Measurements from ENCODE around the gene ATF7IP. TPM values are rescaled to one million over a fixed set of nuclear protein-coding genes. Genes with fewer than 3 reads are reported as not detected.
A peak's percentile ranks its signal among the peaks of the same experiment; 100 is the strongest.

Gene ATF7IP
- polyA plus RNA-seq, 3 donors = 16.6 to 51.7 (median 19.2) TPM

- no peak overlapping the region for H3K4me3 ChIP-seq (replicated peaks in 1 of 3; ENCODE audit: low read depth in 2 of 3, low read length in 3 of 3)
- DNase-seq = no peak
- H3K4me3 Mint-ChIP-seq = no peak overlapping the region
- intact Hi-C loops (cut with micrococcal nuclease) = no loop called here
- H3K9ac ChIP-seq (ENCODE audit: insufficient read depth, low read length, poor library complexity, severe bottlenecking) = no peak overlapping the region
- H3K27ac Mint-ChIP-seq = peak overlapping the region in 2 of 7 donors; percentile 11 to 46
- no peak overlapping the region for H3K4me2 ChIP-seq (replicated peaks; ENCODE audit: extremely low read depth, low read length, poor library complexity, severe bottlenecking)
- H2AFZ ChIP-seq (ENCODE audit: insufficient read depth, low read depth, low read length, poor library complexity, severe bottlenecking) = no peak overlapping the region
- TF ChIP-seq, protein P1, sequence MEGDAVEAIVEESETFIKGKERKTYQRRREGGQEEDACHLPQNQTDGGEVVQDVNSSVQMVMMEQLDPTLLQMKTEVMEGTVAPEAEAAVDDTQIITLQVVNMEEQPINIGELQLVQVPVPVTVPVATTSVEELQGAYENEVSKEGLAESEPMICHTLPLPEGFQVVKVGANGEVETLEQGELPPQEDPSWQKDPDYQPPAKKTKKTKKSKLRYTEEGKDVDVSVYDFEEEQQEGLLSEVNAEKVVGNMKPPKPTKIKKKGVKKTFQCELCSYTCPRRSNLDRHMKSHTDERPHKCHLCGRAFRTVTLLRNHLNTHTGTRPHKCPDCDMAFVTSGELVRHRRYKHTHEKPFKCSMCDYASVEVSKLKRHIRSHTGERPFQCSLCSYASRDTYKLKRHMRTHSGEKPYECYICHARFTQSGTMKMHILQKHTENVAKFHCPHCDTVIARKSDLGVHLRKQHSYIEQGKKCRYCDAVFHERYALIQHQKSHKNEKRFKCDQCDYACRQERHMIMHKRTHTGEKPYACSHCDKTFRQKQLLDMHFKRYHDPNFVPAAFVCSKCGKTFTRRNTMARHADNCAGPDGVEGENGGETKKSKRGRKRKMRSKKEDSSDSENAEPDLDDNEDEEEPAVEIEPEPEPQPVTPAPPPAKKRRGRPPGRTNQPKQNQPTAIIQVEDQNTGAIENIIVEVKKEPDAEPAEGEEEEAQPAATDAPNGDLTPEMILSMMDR (IDR thresholded peaks at IDR 0.05) = no peak
- peaks cover 1 to 9% (median 4%) of the 10 kb centered on the region in 7 donors for H3K9me3 Mint-ChIP-seq
- H3K4me1 Mint-ChIP-seq = no peaks in the 10 kb centered on the region
- peaks cover 46 to 65% of the 10 kb centered on the region in 2 donors for H3K36me3 Mint-ChIP-seq
- H3K79me2 ChIP-seq (ENCODE audit: insufficient read depth, low read length) = peaks cover 95% of the 10 kb centered on the region
- no peaks in the 10 kb centered on the region for H3K27me3 Mint-ChIP-seq (ENCODE audit: low read depth in 3 of 3)
- no peaks in the 10 kb centered on the region for H3K4me1 ChIP-seq (ENCODE audit: control insufficient read depth in 1 of 2, insufficient read depth in 2 of 2, low read length in 2 of 2)
- peaks cover 36 to 79% of the 10 kb centered on the region in 2 donors for H3K36me3 ChIP-seq (replicated peaks in 1 of 2; ENCODE audit: control insufficient read depth in 1 of 2, insufficient read depth in 2 of 2, low read length in 2 of 2)
- no peak overlapping the region for H3K27ac ChIP-seq (ENCODE audit: low read depth in 1 of 2, low read length in 2 of 2)
- no CpG with 5 or more reads among the region's 2 CpGs for WGBS (ENCODE audit: insufficient coverage)
- H4K20me1 ChIP-seq (ENCODE audit: insufficient read depth, low read length) = peaks cover 92% of the 10 kb centered on the region
- no peaks in the 10 kb centered on the region for H3K9me3 ChIP-seq (replicated peaks in 1 of 2; ENCODE audit: control insufficient read depth in 1 of 2, insufficient read depth in 1 of 2, low read length in 2 of 2)
- no peaks in the 10 kb centered on the region for H3K27me3 ChIP-seq (ENCODE audit: control insufficient read depth in 2 of 2, insufficient read depth in 2 of 2, low read length in 2 of 2)
These were observed 65.0 kb downstream of the ATF7IP start for GRCh38 chr12:14430394-14430986.

DNA sequence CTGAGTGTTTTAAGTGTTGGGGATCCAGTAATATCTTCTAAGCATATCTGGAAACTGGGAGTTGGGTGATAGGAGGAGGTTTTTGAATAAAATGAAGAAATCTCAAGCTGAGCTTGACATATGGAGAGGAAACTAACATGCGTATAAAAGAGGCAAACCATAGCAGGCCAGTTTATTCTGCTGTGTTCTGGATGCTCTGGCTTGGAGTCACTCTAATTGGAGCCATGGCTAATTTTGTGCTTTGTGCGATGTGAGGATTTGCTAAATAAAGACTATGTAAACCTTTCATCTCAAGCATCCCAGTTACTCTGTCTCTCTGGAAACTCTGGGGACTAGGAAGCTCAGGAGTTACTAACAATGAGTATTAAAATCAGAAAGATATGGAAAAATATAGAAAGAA is 66.5 kb downstream of the ATF7IP start:
- H3K36me3 Mint-ChIP-seq = peaks cover 50 to 68% of the 10 kb centered on the region in 2 donors
- H3K9me3 Mint-ChIP-seq = peaks cover 1 to 9% (median 4%) of the 10 kb centered on the region in 7 donors
- no peak overlapping the region for H2AFZ ChIP-seq (ENCODE audit: insufficient read depth, low read depth, low read length, poor library complexity, severe bottlenecking)
- H3K79me2 ChIP-seq (ENCODE audit: insufficient read depth, low read length) = peaks cover 82% of the 10 kb centered on the region
- WGBS (ENCODE audit: insufficient coverage) = 100% methylated on average over 1 of the region's 2 CpGs
- H4K20me1 ChIP-seq (ENCODE audit: insufficient read depth, low read length) = peaks cover 86% of the 10 kb centered on the region
- H3K9ac ChIP-seq (ENCODE audit: insufficient read depth, low read length, poor library complexity, severe bottlenecking) = no peak overlapping the region
- peaks cover 40 to 79% of the 10 kb centered on the region in 2 donors for H3K36me3 ChIP-seq (replicated peaks in 1 of 2; ENCODE audit: control insufficient read depth in 1 of 2, insufficient read depth in 2 of 2, low read length in 2 of 2)
- DNase-seq = no peak
- no peak overlapping the region for H3K4me2 ChIP-seq (replicated peaks; ENCODE audit: extremely low read depth, low read length, poor library complexity, severe bottlenecking)
- no peaks in the 10 kb centered on the region for H3K4me1 Mint-ChIP-seq
- no peaks in the 10 kb centered on the region for H3K27me3 ChIP-seq (ENCODE audit: control insufficient read depth in 2 of 2, insufficient read depth in 2 of 2, low read length in 2 of 2)
- peak overlapping the region in 1 of 7 donors; percentile 2 for H3K27ac Mint-ChIP-seq
- peaks cover 0 to 1% (median 0%) of the 10 kb centered on the region in 3 donors for H3K27me3 Mint-ChIP-seq (ENCODE audit: low read depth in 3 of 3)
- H3K27ac ChIP-seq (ENCODE audit: low read depth in 1 of 2, low read length in 2 of 2) = no peak overlapping the region
- no peak overlapping the region for H3K4me3 Mint-ChIP-seq
- no peaks in the 10 kb centered on the region for H3K4me1 ChIP-seq (ENCODE audit: control insufficient read depth in 1 of 2, insufficient read depth in 2 of 2, low read length in 2 of 2)
- H3K9me3 ChIP-seq (replicated peaks in 1 of 2; ENCODE audit: control insufficient read depth in 1 of 2, insufficient read depth in 1 of 2, low read length in 2 of 2) = no peaks in the 10 kb centered on the region
- intact Hi-C loops (cut with micrococcal nuclease) = no loop called here
- H3K4me3 ChIP-seq (replicated peaks in 1 of 3; ENCODE audit: low read depth in 2 of 3, low read length in 3 of 3) = no peak overlapping the region
- TF ChIP-seq, protein P1 (IDR thresholded peaks at IDR 0.05) = no peak
